SU-DHL-6 (cell line): ENCODE data around the gene C14orf132.

Experiments
- H2AFZ ChIP-seq: fragments of 200-600 bp; sonication (generic); 2 replicates; pipeline ENCODE4 v1.6.1; 2014; ENCODE audit warnings: low read depth, mild to moderate bottlenecking, moderate library complexity, mixed read lengths, antibody characterized with exemption, low read length; ENCODE audit not compliant: severe bottlenecking
- H3F3A ChIP-seq: fragments of 200-600 bp; shearing (Covaris generic); 2 replicates; pipeline ENCODE4 v1.6.0; 2016; ENCODE audit warnings: antibody characterized with exemption, mild to moderate bottlenecking; ENCODE audit not compliant: insufficient read depth
- H3K27ac ChIP-seq: fragments of 200-600 bp; sonication (generic); 2 replicates; pipeline ENCODE4 v1.5.1; 2016; ENCODE audit warnings: low read depth, mild to moderate bottlenecking, low read length, moderate library complexity, mixed read lengths
- H3K27me3 ChIP-seq: fragments of 200-600 bp; sonication (generic), shearing (Covaris generic); 2 replicates; pipeline ENCODE4 v1.6.0; 2014; ENCODE audit warnings: mild to moderate bottlenecking, low read length
- H3K36me3 ChIP-seq: fragments of 200-600 bp; sonication (generic); 2 replicates; pipeline ENCODE4 v1.6.1; 2014; ENCODE audit warnings: mild to moderate bottlenecking, low read length, mixed read lengths
- H3K4me2 ChIP-seq: fragments of 300-600, 200-600 bp; shearing (Covaris generic), sonication (generic); 2 replicates; pipeline ENCODE4 v1.6.0; 2014; ENCODE audit warnings: low read length, low read depth, mild to moderate bottlenecking; ENCODE audit not compliant: poor library complexity, severe bottlenecking
- H3K4me3 ChIP-seq: fragments of 200-600 bp; sonication (generic); 2 replicates; pipeline ENCODE4 v1.5.1; 2014; ENCODE audit warnings: antibody characterized with exemption, low read length, mild to moderate bottlenecking, mixed read lengths; ENCODE audit not compliant: insufficient read depth, poor library complexity, severe bottlenecking
- H3K79me2 ChIP-seq: fragments of 200-600 bp; sonication (generic); 2 replicates; pipeline ENCODE4 v1.6.1; 2014; ENCODE audit warnings: mild to moderate bottlenecking, low read length, moderate library complexity; ENCODE audit not compliant: insufficient read depth
- H3K9ac ChIP-seq: fragments of 200-600 bp; sonication (generic); 2 replicates; pipeline ENCODE4 v1.7.0; 2014; ENCODE audit warnings: mild to moderate bottlenecking, low read length
- H3K9me2 ChIP-seq: fragments of 200-600 bp; sonication (generic); replicated peaks from 2 replicates; pipeline ENCODE4 v1.6.1; 2014; ENCODE audit warnings: low read length; ENCODE audit not compliant: insufficient read depth
- H3K9me3 ChIP-seq: fragments of 200-600 bp; sonication (generic); 2 replicates; pipeline ENCODE4 v1.6.1; 2014; ENCODE audit warnings: low read length, mixed read lengths; ENCODE audit not compliant: insufficient read depth
- H4K20me1 ChIP-seq: fragments of 200-600 bp; sonication (generic); 2 replicates; pipeline ENCODE4 v1.6.1; 2014; ENCODE audit warnings: low read depth, mild to moderate bottlenecking, antibody characterized with exemption, low read length, moderate library complexity, mixed read lengths
- EZH2phosphoT487 ChIP-seq: fragments of 200-600 bp; sonication (generic), shearing (Covaris generic); conservative IDR thresholded peaks from 2 replicates; pipeline ENCODE4 v1.6.1; 2018; ENCODE audit warnings: mild to moderate bottlenecking, antibody characterized with exemption, low read length, moderate library complexity, mixed read lengths
- TF ChIP-seq, protein P1 (sequence below): fragments of 200-600 bp; sonication (generic); IDR thresholded peaks from one replicate; pipeline ENCODE4 v1.5.1; 2017; ENCODE audit warnings: antibody characterized with exemption, mild to moderate bottlenecking, low read length, moderate library complexity; ENCODE audit not compliant: insufficient read depth, poor library complexity, severe bottlenecking

C14orf132 gene

DNA sequence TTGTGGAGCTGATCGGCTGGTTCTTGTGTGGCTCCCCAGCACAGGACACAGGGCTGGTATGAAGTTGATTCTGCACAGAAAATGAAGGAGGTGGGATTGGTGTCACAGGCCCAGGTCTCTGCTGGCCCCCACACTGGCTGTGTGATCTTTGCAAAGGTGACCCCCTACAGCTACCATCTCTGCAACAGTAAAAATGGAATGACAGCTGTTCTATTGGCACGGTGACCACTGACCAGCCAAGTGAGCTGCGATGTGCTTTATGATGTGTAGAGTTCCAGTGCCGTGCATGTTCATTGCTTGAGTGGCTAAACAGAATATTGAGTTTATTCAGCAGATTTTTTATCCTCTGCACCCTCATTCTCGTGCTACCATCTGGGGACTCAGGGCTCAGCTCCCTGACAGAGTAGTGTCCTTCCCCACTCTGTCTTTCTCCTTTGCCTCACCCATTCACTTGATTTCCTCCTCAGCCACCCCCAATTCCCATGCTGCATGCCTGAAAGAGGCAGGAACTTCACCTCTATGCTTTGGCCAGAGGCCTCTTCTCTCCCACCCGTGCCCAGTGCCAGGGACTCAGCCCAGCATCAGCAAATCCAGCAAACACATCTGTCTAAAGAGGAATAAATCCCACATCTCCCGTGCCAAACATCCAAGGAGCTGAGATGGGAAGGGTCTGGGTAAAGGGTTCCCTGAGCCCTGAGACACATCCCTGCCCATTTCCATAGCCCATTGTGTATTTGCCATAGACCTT lies 21.2 kb downstream of the C14orf132 start:
- Histone ChIP-seq H3K36me3 (no peaks in the 10 kb centered on the region), H3K79me2 (no peaks in the 10 kb centered on the region), H3K27me3 (no peaks in the 10 kb centered on the region), H3K9ac (no peak overlapping the region), H3F3A (no peaks in the 10 kb centered on the region), H3K4me3 (no peak overlapping the region), H4K20me1 (no peaks in the 10 kb centered on the region), H2AFZ (no peak overlapping the region), H3K9me2 (no peaks in the 10 kb centered on the region), H3K4me2 (no peak overlapping the region), H3K27ac (no peak overlapping the region), H3K9me3 (no peaks in the 10 kb centered on the region)
- TF ChIP-seq, protein P1, sequence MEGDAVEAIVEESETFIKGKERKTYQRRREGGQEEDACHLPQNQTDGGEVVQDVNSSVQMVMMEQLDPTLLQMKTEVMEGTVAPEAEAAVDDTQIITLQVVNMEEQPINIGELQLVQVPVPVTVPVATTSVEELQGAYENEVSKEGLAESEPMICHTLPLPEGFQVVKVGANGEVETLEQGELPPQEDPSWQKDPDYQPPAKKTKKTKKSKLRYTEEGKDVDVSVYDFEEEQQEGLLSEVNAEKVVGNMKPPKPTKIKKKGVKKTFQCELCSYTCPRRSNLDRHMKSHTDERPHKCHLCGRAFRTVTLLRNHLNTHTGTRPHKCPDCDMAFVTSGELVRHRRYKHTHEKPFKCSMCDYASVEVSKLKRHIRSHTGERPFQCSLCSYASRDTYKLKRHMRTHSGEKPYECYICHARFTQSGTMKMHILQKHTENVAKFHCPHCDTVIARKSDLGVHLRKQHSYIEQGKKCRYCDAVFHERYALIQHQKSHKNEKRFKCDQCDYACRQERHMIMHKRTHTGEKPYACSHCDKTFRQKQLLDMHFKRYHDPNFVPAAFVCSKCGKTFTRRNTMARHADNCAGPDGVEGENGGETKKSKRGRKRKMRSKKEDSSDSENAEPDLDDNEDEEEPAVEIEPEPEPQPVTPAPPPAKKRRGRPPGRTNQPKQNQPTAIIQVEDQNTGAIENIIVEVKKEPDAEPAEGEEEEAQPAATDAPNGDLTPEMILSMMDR, result no peak
- no peak for TF ChIP-seq EZH2phosphoT487

DNA sequence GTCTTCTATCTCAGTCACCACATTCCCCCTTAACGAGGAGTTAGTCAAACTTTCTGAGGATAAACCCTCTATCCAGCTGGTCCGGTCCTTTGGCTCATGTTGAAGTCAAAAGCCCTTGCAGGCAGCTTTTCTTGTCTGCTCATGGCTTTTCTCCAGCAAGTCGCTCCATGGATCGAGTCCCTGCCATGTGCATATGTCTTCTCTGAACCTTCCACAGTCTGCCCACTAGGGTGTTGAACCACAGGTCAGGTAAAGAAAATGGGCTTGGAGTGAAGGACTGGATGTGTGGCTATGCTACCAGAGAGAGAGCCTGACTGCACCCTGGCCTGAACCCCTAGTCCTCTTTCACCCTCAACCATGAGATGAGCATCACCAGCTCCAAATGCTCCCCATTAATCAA lies 22.8 kb downstream of the C14orf132 start:
- no peaks in the 10 kb centered on the region for H3K9me3 ChIP-seq
- no peak for TF ChIP-seq EZH2phosphoT487
- TF ChIP-seq, protein P1, result no peak
- no peak overlapping the region for H3K9ac ChIP-seq
- H3K9me2 ChIP-seq, result no peaks in the 10 kb centered on the region
- H3K79me2 ChIP-seq, result no peaks in the 10 kb centered on the region
- H3K4me3 ChIP-seq, result no peak overlapping the region
- H3K36me3 ChIP-seq, result no peaks in the 10 kb centered on the region
- H3K4me2 ChIP-seq, result no peak overlapping the region
- no peaks in the 10 kb centered on the region for H3F3A ChIP-seq
- no peak overlapping the region for H3K27ac ChIP-seq
- no peaks in the 10 kb centered on the region for H3K27me3 ChIP-seq
- no peaks in the 10 kb centered on the region for H4K20me1 ChIP-seq
- H2AFZ ChIP-seq, result no peak overlapping the region

- H3K4me3 ChIP-seq, result no peak overlapping the region
- no peaks in the 10 kb centered on the region for H3K9me3 ChIP-seq
- H3F3A ChIP-seq, result no peaks in the 10 kb centered on the region
- TF ChIP-seq, protein P1, result no peak
- no peak overlapping the region for H3K4me2 ChIP-seq
- H3K9me2 ChIP-seq, result no peaks in the 10 kb centered on the region
- no peaks in the 10 kb centered on the region for H3K36me3 ChIP-seq
- H2AFZ ChIP-seq, result no peak overlapping the region
- H3K79me2 ChIP-seq, result no peaks in the 10 kb centered on the region
- H3K9ac ChIP-seq, result no peak overlapping the region
- H4K20me1 ChIP-seq, result no peaks in the 10 kb centered on the region
- no peaks in the 10 kb centered on the region for H3K27me3 ChIP-seq
- H3K27ac ChIP-seq, result no peak overlapping the region
These were observed 23.3 kb downstream of the C14orf132 start for GRCh38 chr14:96062506-96062905.
